ENCODE data around the gene MFSD11.
"Not testable (repeated sequence)": the region's sequence is repeated elsewhere in the genome, so short reads cannot be mapped to it uniquely, and the experiment has no call there.

MFSD11 gene

DNA sequence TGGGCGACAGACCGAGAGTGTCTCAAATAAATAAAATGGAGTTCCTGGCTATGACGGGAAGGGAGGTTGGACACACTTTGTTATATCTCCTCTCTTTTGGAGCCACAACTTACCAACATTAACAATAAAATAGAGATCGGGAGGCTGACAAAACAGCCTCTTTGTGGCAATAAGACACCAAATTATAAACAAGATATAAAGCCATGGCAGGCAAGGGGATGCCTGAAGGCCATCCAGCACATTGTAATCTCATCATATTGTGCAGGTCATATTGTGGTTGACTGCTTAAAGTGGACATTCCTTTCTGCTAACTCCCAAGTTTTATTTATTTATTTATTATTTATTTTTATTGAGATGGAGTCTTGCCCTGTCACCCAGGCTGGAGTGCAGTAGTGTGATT, 70.4 kb downstream of the MFSD11 start:
- DNase-seq = no peak

DNA sequence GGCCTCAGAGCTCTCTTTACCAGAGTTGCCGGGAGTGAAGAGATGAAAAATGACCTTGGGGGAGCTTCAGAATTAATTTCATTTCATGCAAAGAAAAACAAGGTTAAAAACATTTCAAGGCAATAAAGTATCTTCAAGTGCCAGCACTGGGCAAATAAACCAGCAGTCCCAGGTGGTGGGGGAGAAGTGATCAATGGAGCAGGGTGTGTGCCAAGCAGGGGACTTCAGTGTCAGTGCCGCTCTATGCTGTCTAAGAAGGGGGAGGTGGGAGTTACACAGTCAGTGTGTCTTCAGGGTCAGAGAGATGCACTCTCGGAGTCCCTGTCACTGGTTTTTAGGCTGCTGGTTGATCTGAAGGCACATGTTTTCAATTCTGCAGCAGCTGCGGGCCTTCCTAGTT, 73.0 kb downstream of the MFSD11 start:
- DNase-seq = no peak

DNA sequence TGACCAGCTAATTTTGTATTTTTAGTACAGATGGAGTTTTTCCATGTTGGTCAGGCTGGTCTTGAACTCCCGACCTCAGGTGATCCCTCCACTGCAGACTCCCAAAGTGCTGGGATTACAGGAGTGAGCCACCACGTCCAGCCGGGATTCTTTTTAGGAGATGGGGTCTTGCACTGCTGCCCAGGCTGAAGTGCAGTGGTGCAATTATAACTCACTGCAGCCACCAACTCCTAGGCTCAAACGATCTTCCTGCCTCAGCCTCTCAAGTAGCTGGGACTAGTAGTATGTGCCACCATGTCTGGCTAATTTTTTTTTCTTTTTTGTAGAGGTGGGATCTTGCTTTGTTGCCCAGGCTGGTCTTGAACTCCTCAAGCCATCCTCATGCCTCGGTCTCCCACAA, 73.9 kb downstream of the MFSD11 start:
- no peak for DNase-seq

DNA sequence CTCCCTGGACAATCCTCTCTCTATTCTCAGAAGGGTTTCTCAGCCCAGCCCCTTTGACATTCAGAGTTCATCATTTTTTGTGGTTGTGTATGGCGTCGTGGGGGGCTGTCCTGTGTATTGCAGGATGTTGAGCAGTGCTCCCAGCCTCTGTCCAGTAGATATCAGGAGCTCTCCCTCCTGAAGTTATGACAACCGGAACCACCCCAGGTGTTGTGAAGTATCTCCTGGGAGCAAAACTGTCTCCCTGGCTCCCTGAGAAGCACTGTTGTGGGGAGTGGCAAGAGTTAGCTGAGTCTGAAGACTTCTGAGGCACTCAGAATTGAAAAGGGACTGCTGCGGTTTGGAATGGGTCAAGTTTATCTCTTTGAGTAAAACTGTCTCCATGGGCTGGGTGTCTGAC, 74.3 kb downstream of the MFSD11 start:
- DNase-seq = no peak

DNA sequence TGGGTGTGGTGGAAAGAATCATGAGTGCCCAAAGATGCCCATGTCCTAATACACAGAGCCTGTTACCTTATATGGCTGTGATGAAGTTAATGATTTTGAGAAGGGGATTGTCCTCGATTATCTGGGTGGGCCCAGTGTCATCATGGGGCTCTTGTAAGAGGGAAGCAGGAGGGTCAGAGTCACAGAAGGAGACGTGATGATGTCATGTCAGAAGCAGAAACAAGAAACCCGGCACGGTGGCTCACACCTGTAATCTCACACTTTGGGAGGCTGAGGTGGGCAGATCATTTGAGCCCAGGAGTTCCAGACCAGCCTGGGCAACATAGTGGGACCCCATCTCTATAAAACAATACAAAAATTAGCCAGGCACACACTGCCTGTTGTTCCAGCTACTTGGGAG, 75.0 kb downstream of the MFSD11 start:
- no peak for DNase-seq

DNA sequence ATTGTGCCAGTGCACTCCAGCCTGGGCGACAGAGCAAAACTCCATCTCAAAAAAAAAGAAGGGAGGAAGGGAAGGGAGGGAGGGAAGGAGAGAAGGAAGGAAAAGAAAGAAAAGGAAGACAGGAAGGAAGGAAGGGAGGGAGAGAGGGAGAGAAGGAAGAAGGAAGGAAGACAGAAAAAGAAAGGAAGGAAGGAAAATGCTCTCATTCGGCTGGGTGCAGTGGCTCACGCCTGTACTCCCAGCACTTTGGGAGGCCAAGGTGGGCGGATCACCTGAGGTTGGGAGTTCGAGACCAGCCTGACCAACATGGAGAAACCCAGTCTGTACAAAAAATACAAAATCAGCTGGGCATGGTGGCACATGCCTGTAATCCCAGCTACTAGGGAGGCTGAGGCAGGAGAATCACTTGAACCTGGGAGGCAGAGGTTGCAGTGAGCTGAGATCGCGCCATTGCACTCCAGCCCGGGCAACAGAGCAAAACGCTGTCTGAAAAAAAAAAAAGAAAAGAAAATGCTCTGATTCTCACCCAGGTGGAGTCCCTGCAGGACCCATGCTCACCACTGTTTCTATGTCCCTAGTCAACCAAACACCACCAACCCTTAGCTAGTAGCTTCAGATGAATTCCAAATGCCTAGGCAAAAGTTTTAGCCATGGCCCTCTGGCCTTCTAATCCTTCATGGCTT, 78.1 kb downstream of the MFSD11 start:
- DNase-seq = not testable (repeated sequence)

DNA sequence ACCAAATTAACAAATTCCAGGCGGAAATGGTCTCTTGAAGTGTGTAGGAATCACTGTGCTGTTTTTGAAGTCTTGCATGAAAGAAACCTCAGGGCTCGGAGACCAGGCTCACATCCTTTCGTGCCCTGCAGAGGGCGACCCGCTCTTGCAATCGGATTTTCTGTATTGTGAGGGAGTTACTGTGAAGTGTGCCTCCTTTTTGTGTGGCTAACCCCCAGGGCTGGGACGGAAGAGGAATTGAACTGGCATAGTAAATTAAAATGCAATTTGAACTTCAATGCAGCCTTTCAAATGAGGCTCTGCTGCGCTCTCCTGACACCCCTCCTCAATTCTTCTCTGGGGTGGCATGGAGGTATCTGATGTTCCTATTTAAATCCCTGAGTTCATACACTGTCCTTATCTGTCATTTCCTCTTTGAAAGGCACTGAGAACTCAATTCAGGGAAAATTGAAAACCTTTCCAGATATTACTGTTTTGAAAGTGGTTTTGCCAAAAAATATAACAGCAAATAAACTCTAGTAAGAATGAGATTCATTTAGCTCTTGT, 78.7 kb downstream of the MFSD11 start:
- DNase-seq = peak; percentile 46

DNA sequence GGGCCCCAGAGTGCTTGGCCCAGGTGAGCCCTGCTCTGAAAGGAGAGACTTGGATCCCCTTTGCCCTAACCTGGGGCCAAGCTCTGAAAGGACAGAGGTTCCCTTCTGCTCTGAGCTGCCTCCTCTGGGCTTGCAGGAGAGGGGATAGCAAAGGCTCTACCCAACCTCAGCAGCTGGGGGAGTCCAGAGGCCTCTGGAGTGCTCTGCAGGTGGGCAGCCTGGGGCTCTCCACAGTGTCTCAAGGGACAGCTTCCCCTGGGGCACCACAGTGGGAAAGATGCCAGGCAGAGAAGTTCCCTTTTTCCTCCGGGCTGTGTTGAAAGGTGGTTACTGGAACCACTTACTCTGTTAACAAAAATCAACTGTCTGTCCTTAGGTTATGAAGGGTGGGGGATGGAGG, 82.1 kb downstream of the MFSD11 start:
- no peak for DNase-seq

DNA sequence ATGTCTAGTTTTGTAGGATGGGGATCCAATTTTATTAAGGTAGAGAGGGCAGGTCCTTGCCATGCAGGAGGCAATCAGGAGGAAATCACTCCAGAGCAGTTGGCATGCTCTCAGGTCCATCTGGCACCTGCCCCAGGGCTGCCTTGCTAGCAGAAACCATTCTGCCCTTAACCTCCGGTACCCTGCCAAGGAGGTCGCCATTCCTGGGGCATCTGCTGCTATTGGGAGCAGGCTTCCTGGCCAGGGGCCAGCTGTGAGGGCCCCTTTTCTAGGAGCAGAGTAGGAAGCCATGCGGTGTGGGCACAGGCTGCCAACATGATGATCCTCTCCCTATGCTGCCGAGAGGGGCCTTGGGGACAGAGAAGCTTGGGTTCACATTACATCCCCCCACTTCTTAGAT, 82.6 kb downstream of the MFSD11 start:
- DNase-seq = no peak

DNA sequence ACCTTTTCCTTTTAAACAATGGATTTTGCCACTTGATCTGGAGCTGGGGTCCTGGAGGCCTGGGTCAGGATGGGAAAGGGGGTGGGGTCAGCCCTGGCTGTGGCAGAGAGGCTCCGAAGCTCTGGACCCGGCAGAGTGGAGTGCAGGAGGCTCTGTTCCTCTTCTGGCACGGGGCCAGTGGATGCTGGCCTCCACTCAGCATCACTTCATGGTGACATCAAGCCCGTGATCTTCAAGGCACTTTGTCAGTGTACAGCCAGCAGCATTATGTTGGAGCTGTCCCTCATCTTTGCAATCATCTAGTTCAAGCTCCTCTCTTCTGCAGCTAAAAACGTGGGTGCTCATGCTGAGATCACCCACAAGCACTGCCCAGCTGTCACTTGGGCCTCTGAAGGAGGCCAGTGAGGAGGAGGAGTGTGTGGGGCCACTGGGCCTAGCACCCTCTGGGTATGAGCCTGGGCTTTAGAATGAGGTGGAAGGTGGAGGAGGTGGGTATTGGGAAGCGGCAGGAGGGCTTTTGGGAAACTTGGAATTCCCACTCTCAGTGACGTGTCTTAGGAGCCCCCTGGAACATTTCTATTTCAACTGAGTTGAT, 84.4 kb downstream of the MFSD11 start:
- no peak for DNase-seq

DNA sequence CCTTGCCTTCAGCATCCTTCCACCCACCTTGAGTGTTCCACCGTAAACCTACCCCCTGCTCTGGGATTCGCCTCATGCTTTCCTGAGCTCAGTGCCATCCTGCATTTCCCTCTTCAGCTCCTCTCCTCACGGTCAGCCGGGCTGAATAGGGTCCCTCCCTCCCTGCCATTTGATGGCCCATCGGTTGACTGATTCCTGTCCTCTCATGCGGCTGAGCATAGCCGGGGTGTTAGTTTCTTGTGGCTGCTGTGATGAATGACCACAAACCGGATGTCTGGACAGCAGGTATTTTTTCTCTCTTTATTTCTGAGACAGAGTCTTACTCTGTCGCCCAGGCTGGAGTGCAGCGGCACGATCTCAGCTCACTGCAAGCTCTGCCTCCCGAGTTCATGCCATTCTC, 86.2 kb downstream of the MFSD11 start:
- DNase-seq = no peak

DNA sequence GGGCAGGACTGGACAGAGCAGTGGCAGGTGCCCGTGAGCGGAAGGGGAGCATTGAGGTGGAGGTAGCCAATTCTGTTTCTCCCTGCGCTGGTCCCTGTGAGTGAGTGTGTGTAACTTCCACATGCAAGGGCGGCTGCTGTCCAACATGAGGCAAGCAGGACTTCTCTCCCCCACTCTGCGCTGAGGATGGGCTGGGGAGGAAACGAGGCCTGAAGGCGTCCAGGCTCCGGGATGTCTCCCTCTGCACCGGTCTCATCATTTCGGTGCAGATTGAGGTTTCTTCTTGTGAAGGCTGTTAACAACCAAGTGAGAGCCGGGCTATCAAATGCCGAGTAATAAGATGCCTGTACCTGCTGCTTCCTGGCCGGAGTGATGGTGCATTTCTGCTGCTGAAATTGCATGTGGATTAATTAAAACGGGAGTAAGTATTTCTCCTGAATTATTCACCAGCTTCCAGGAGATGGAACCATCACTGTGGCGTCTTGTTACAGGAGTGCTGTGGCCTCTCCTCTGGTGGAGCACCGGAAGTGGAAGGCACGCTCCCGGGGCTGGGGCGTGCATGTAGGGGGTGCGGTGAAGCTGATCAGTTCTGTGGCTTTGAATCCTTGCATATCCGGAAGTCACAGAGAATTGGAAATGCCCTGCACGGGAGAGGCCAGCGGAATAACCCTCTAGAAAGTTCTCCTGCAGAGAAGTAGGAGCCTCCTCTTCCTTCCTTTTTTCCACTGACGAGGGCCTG, 88.6 kb downstream of the MFSD11 start:
- DNase-seq = no peak

DNA sequence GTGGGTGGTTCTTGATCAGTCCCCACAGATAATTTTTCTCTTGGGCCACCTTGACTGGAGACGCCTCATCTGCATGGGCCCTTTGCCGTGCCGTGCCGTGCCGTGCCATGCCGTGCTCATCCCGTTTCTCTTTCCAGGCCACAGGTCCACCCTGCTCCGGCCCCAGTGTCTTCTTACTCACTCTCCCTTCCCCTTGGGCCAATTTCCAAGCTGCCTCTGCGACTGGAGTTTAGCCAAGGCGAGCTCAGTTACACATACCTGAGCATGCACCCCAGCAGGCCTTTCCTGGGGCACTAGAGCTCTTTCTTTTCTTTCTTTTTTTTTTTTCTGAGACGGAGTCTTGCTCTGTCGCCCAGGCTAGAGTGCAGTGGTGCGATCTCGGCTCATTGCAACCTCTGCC, 89.8 kb downstream of the MFSD11 start:
- no peak for DNase-seq

Measured in right hindlimb (tissue), 1 donor.